HepG2 (cell line): ENCODE data around the gene GNL3. TPM values are rescaled to one million over a fixed set of nuclear protein-coding genes. Genes with fewer than 3 reads are reported as not detected.

ENCODE experiments used
- ATAC-seq: fragments of 200-7000 bp; cut with Tn5 transposase; 3 replicates; pipeline ENCODE4 v1.9.1; 2020; ENCODE audit warnings: mild to moderate bottlenecking, moderate library complexity
- BruUV-seq: library from RNA; stranded (reverse); fragments of 400-500 nt; replicated peaks from 2 replicates; lab custom pipeline; 2021; lab: Mats Ljungman, UMichigan
- CTCF ChIA-PET: fragments of 300-600 bp; formaldehyde crosslinking; extraction: SDS; loops from one replicate; lab custom pipeline; 2021; ENCODE audit warnings: low total read pairs, inconsistent platforms, low intra/inter-chr PET ratio; lab: Yijun Ruan, JAX
- POLR2A ChIA-PET: fragments of 350-600 bp; sonication (Branson Sonifier 250); formaldehyde crosslinking; loops from one replicate; lab custom pipeline; 2020; ENCODE audit warnings: antibody characterized with exemption, inconsistent platforms; lab: Yijun Ruan, JAX
- DNase-seq: peaks from one replicate; pipeline ENCODE4 v3.0.0-alpha.2; 2015; ENCODE audit warnings: low spot score
- FAIRE-seq: peaks from 3 replicates; lab custom pipeline; 2011; peaks lifted over from hg19 to GRCh38; lab: Jason Lieb, UNC
- H2AFZ ChIP-seq: one replicate; pipeline ENCODE4 v1.6.1; 2011; ENCODE audit warnings: low read length, inconsistent platforms
- H3K27ac ChIP-seq: fragments of 300-600 bp; 3 replicates; pipeline ENCODE4 v1.8.0; 2011; ENCODE audit warnings: mixed run types, mild to moderate bottlenecking, mixed read lengths, low read length, inconsistent platforms; ENCODE audit not compliant: insufficient read depth; ENCODE audit errors: extremely low read length
- H3K27me3 ChIP-seq, 2 experiments: fragments of 200-600 bp in 1 of 2; 2 replicates in 1 of 2; 3 replicates in 1 of 2; pipeline versions ENCODE4 v1.6.0 to v1.8.0; 2011; ENCODE audit warnings: low read length in 2 of 2, mild to moderate bottlenecking in 2 of 2, moderate library complexity in 2 of 2, inconsistent platforms in 1 of 2; ENCODE audit not compliant: insufficient read depth in 2 of 2, control insufficient read depth in 1 of 2
- H3K36me3 ChIP-seq, 2 experiments: fragments of 200-600 bp in 1 of 2; replicated peaks in 1 of 2; 2 replicates in 1 of 2; 3 replicates in 1 of 2; pipeline versions ENCODE4 v1.5.1 to v1.8.0; 2011; ENCODE audit warnings: low read length in 2 of 2, inconsistent platforms in 1 of 2; ENCODE audit not compliant: insufficient read depth in 2 of 2, control insufficient read depth in 1 of 2
- H3K4me1 ChIP-seq: 2 replicates; pipeline ENCODE4 v1.5.1; 2012; ENCODE audit warnings: low read length, inconsistent platforms; ENCODE audit not compliant: insufficient read depth
- H3K4me2 ChIP-seq: 2 replicates; pipeline ENCODE4 v1.6.0; 2011; ENCODE audit warnings: low read depth, low read length, inconsistent platforms
- H3K4me3 ChIP-seq, 3 experiments: fragments of 200-600 bp in 1 of 3; sonication (generic), shearing (Covaris generic) in 1 of 3; replicated peaks in 1 of 3; 2 replicates each; pipeline ENCODE4 v1.5.1; 2011 to 2016; ENCODE audit warnings: low read length in 3 of 3, inconsistent platforms in 2 of 3, low read depth in 2 of 3, mild to moderate bottlenecking in 2 of 3, control low read depth in 1 of 3, mixed read lengths in 1 of 3; ENCODE audit not compliant: insufficient read depth in 1 of 3
- H3K79me2 ChIP-seq: one replicate; pipeline ENCODE4 v1.6.1; 2011; ENCODE audit warnings: low read length, inconsistent platforms; ENCODE audit not compliant: insufficient read depth
- H3K9ac ChIP-seq: 2 replicates; pipeline ENCODE4 v1.6.0; 2011; ENCODE audit warnings: mild to moderate bottlenecking, low read depth, low read length, inconsistent platforms; ENCODE audit not compliant: insufficient read depth
- H3K9me3 ChIP-seq: 2 replicates; pipeline ENCODE4 v1.5.1; 2012; ENCODE audit warnings: mild to moderate bottlenecking, low read length
- H4K20me1 ChIP-seq: 2 replicates; pipeline ENCODE4 v1.6.0; 2011; ENCODE audit warnings: inconsistent platforms, mild to moderate bottlenecking, low read length, moderate library complexity; ENCODE audit not compliant: insufficient read depth
- DPF2 ChIP-seq: sonication (generic); formaldehyde crosslinking; IDR thresholded peaks from 2 replicates; pipeline ENCODE4 v1.4.0; 2020; ENCODE audit warnings: mild to moderate bottlenecking, low read depth, missing genetic modification reagents, borderline replicate concordance
- PRDM15 ChIP-seq: sonication (generic); formaldehyde crosslinking; IDR thresholded peaks from 2 replicates; pipeline ENCODE4 v1.4.0; 2020; ENCODE audit warnings: missing genetic modification reagents
- TBL1XR1 ChIP-seq: fragments of 150-350 bp; IDR thresholded peaks from 2 replicates; pipeline ENCODE4 v1.6.1; 2014; ENCODE audit warnings: borderline replicate concordance, low read length; ENCODE audit not compliant: partially characterized antibody
- ZNF121 ChIP-seq: sonication (generic); formaldehyde crosslinking; IDR thresholded peaks from 2 replicates; pipeline ENCODE4 v1.5.0; 2020; ENCODE audit warnings: mild to moderate bottlenecking, missing genetic modification reagents
- ZNF160 ChIP-seq: sonication (generic); formaldehyde crosslinking; IDR thresholded peaks from 2 replicates; pipeline ENCODE4 v1.8.0; 2022; ENCODE audit warnings: mild to moderate bottlenecking, inconsistent platforms, missing genetic modification reagents
- ZNF17 ChIP-seq: sonication (generic); formaldehyde crosslinking; IDR thresholded peaks from 2 replicates; pipeline ENCODE4 v1.5.0; 2020; ENCODE audit warnings: mild to moderate bottlenecking, missing genetic modification reagents
- ZNF225 ChIP-seq: sonication (generic); formaldehyde crosslinking; IDR thresholded peaks from 2 replicates; pipeline ENCODE4 v1.4.0; 2020; ENCODE audit warnings: mild to moderate bottlenecking, missing genetic modification reagents
- ZNF7 ChIP-seq: IDR thresholded peaks from 2 replicates; pipeline ENCODE4 v1.6.1; 2016; ENCODE audit warnings: missing biosample characterization, missing genetic modification reagents
- ZNF703 ChIP-seq: sonication (generic); formaldehyde crosslinking; IDR thresholded peaks from 2 replicates; pipeline ENCODE4 v1.5.1; 2020; ENCODE audit warnings: missing genetic modification reagents, mild to moderate bottlenecking, moderate library complexity, borderline replicate concordance
- in situ Hi-C: cut with HindIII; loops from 2 replicates; pipeline ENCODE4 v1.10.0; 2017; ENCODE audit warnings: low pct_unique_long_range_greater_than_20kb; ENCODE audit not compliant: extremely low pct_ligation_motif_present
- intact Hi-C: fragments of 100-400 bp; cut with micrococcal nuclease; formaldehyde crosslinking; loops from one replicate; pipeline ENCODE4 v1.10.0; 2022; ENCODE audit not compliant: unreplicated experiment
- polyA plus RNA-seq, 8 experiments: library from polyadenylated mRNA; depleted of rRNA in 3 of 8; stranded (reverse) in 7 of 8; unstranded in 1 of 8; fragments of >200 nt; fragmentation: Illumina TruSeq in 4 of 8; extraction: Trizol in 4 of 8; gene quantifications; 2 replicates each; pipeline versions ENCODE4 v1.2.1 to v1.2.3, GENCODE V29; 2011 to 2016; ENCODE audit warnings: low read depth in 4 of 8, missing spikeins in 1 of 8, mixed read lengths in 1 of 8; ENCODE audit not compliant: insufficient read depth in 1 of 8
- total RNA-seq, 5 experiments: library from RNA; depleted of rRNA; stranded (reverse); fragments of >200 nt; fragmentation: Illumina TruSeq; extraction: Trizol; gene quantifications; 2 replicates each; pipeline ENCODE4 v1.2.3, GENCODE V29; 2016; ENCODE audit warnings: low read depth in 1 of 5
- TF ChIP-seq, protein P1 (sequence below): sonication (generic); formaldehyde crosslinking; IDR thresholded peaks from 2 replicates; pipeline ENCODE4 v1.8.0; 2022; ENCODE audit warnings: mild to moderate bottlenecking, missing genetic modification reagents; ENCODE audit not compliant: insufficient replicate concordance

GNL3 gene
- total and polyA plus RNA-seq, 2 of the 13 experiments (the other 11 are each of a cell fraction or from before 2014, with no cell fraction given) = 129 to 257 TPM

- TF ChIP-seq TBL1XR1 (no peak), ZNF7 (CRISPR knock-in tag) (no peak), ZNF703 (CRISPR knock-in tag) (no peak), ZNF225 (CRISPR knock-in tag) (no peak), ZNF17 (no peak), PRDM15 (CRISPR knock-in tag) (no peak)
- TF ChIP-seq, protein P1, sequence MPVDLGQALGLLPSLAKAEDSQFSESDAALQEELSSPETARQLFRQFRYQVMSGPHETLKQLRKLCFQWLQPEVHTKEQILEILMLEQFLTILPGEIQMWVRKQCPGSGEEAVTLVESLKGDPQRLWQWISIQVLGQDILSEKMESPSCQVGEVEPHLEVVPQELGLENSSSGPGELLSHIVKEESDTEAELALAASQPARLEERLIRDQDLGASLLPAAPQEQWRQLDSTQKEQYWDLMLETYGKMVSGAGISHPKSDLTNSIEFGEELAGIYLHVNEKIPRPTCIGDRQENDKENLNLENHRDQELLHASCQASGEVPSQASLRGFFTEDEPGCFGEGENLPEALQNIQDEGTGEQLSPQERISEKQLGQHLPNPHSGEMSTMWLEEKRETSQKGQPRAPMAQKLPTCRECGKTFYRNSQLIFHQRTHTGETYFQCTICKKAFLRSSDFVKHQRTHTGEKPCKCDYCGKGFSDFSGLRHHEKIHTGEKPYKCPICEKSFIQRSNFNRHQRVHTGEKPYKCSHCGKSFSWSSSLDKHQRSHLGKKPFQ (CRISPR knock-in tag) = no peak
- TF ChIP-seq, all 625 proteins: peak for 0
Measured at GRCh38 chr3:52715714-52716305, 30.0 kb downstream of the GNL3 start (continued).

- POLR2A ChIA-PET = no interaction called here
- H4K20me1 ChIP-seq = no peaks in the 10 kb centered on the region
- in situ Hi-C loops (no loop called here), intact Hi-C loops (no loop called here)
- no peak overlapping the region for H3K4me3 ChIP-seq
- FAIRE-seq (no peak), ATAC-seq (no peak)
- no peaks in the 10 kb centered on the region for H3K27me3 ChIP-seq
- TF ChIP-seq DPF2 (CRISPR knock-in tag) = no peak
- no peak for TF ChIP-seq ZNF121 (CRISPR knock-in tag)
- TF ChIP-seq ZNF160 (CRISPR knock-in tag) = peak; percentile 97
- TF ChIP-seq, all 625 proteins: peak for 1
- Histone ChIP-seq H3K9me3 (no peaks in the 10 kb centered on the region), H3K36me3 (peaks cover 0 to 5% of the 10 kb centered on the region in 2 experiments; a peak in 1 of 5 replicates), H2AFZ (no peak overlapping the region), H3K27ac (no peak overlapping the region), H3K9ac (no peak overlapping the region), H3K4me2 (no peak overlapping the region), H3K4me1 (peaks cover 26% of the 10 kb centered on the region), H3K79me2 (no peaks in the 10 kb centered on the region)
- DNase-seq = no peak
- CTCF ChIA-PET = no interaction called here
- BruUV-seq = no TSS peak
Measured at GRCh38 chr3:52719618-52720017, 33.8 kb downstream of the GNL3 start.
